Calu3 (cell line): ENCODE results near the gene CDC42SE1. TPM values are rescaled to one million over a fixed set of nuclear protein-coding genes. Genes with fewer than 3 reads are reported as not detected.

Experiments used
- BruUV-seq: library from RNA; stranded (reverse); fragments of 400-500 nt; replicated peaks from 2 replicates; lab custom pipeline; 2021; lab: Mats Ljungman, UMichigan
- CTCF ChIA-PET: fragments of 300-600 bp; sonication (Branson Sonifier 250); formaldehyde crosslinking; loops from one replicate; lab custom pipeline; 2022; ENCODE audit warnings: antibody characterized with exemption; lab: Charles Lee
- DNase-seq: peaks from one replicate; pipeline ENCODE4 v3.0.0; 2022
- H3K27ac Mint-ChIP-seq: one replicate; pipeline ENCODE4 v1.8.0; 2022; ENCODE audit warnings: mixed read lengths; ENCODE audit not compliant: unreplicated experiment
- H3K27me3 Mint-ChIP-seq: one replicate; pipeline ENCODE4 v1.8.0; 2022; ENCODE audit warnings: mixed read lengths; ENCODE audit not compliant: unreplicated experiment
- H3K36me3 Mint-ChIP-seq: one replicate; pipeline ENCODE4 v1.8.0; 2022; ENCODE audit warnings: mild to moderate bottlenecking, moderate library complexity, mixed read lengths; ENCODE audit not compliant: insufficient read depth, unreplicated experiment
- H3K4me1 Mint-ChIP-seq: one replicate; pipeline ENCODE4 v1.8.0; 2022; ENCODE audit warnings: mild to moderate bottlenecking, low read depth, mixed read lengths; ENCODE audit not compliant: unreplicated experiment
- H3K4me3 Mint-ChIP-seq: one replicate; pipeline ENCODE4 v1.8.0; 2022; ENCODE audit warnings: mild to moderate bottlenecking, low read depth, moderate library complexity, mixed read lengths; ENCODE audit not compliant: unreplicated experiment
- H3K9me3 Mint-ChIP-seq: one replicate; pipeline ENCODE4 v1.8.0; 2022; ENCODE audit warnings: low read depth, mixed read lengths; ENCODE audit not compliant: unreplicated experiment
- intact Hi-C: fragments of 100-400 bp; cut with micrococcal nuclease; formaldehyde crosslinking; loops from one replicate; pipeline ENCODE4 v1.10.0; 2022; ENCODE audit not compliant: unreplicated experiment
- total RNA-seq: library from RNA; stranded (reverse); gene quantifications from 2 replicates; pipeline ENCODE4 v1.2.3, GENCODE V29; 2022
- TF ChIP-seq, protein P1 (sequence below): fragments of 200-600 bp; IDR thresholded peaks from one replicate; pipeline ENCODE4 v1.8.0; 2022; ENCODE audit warnings: antibody characterized with exemption; ENCODE audit not compliant: unreplicated experiment

The CDC42SE1 gene
- total RNA-seq, 1 experiment from 2014 or later: 110 TPM

DNA sequence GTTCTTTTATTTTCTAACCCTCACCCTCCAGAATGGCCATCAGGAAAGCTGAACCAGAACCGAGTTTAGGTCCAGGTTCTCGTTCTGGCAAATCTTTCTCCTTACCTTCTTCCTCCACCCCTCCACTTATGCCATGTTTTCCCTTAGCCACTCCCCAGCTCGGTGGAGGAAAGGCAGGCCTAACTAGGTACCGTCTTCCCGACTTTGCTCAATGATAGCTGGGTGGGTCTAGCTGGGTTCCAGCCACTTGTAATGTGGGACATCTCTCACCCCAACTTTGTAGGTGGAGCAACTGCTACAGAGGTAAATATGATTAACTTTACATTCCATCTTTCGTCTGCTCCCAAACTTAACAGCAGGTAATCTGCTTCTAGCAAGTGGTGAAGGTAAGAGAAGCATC is 22.4 kb downstream of the CDC42SE1 start:
- H3K27me3 Mint-ChIP-seq: no peaks in the 10 kb centered on the region
- CTCF ChIA-PET: interaction anchor here (0.6 to 1.5 kb wide), 2 partner anchors 9 to 11 kb away, joined by 5 to 8 read pairs; partner anchors contain the start of gene C1orf56
- peaks cover 6% of the 10 kb centered on the region for H3K36me3 Mint-ChIP-seq
- TF ChIP-seq, protein P1, sequence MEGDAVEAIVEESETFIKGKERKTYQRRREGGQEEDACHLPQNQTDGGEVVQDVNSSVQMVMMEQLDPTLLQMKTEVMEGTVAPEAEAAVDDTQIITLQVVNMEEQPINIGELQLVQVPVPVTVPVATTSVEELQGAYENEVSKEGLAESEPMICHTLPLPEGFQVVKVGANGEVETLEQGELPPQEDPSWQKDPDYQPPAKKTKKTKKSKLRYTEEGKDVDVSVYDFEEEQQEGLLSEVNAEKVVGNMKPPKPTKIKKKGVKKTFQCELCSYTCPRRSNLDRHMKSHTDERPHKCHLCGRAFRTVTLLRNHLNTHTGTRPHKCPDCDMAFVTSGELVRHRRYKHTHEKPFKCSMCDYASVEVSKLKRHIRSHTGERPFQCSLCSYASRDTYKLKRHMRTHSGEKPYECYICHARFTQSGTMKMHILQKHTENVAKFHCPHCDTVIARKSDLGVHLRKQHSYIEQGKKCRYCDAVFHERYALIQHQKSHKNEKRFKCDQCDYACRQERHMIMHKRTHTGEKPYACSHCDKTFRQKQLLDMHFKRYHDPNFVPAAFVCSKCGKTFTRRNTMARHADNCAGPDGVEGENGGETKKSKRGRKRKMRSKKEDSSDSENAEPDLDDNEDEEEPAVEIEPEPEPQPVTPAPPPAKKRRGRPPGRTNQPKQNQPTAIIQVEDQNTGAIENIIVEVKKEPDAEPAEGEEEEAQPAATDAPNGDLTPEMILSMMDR: no peak
- H3K9me3 Mint-ChIP-seq: no peaks in the 10 kb centered on the region
- H3K27ac Mint-ChIP-seq: no peak overlapping the region
- peaks cover 9% of the 10 kb centered on the region for H3K4me1 Mint-ChIP-seq
- no TSS peak for BruUV-seq
- intact Hi-C loops: no loop called here
- no peak for DNase-seq
- no peak overlapping the region for H3K4me3 Mint-ChIP-seq

DNA sequence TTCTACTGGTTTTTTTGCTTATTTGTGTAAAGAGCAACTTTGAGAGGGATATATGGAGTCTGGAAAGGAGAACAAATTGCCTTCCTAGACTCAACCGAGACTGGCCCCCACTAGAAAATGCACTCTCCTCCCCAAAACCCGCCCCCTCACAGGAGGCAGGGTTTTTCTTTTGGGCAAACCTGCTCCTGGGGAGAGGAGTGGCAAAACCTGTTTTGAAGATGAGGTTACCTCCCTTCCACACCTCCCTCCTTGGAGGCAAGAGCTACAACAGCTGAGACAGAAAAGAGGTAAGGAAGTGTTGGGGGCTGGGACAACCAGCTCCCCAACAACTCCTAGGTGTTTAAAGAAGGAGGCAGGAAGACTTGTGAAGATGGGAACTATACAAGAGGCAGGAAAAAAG is 23.1 kb downstream of the CDC42SE1 start, which contains the start of gene BNIPL:
Gene BNIPL (plus strand): TSS at position 231 of the 400 bp plus-strand sequence. CDS start 140 bp downstream, at position 371.
- CTCF ChIA-PET: no interaction called here
- intact Hi-C loops: no loop called here
- DNase-seq: no peak
- no peak within 1 kb of the TSS for H3K4me3 Mint-ChIP-seq
- TF ChIP-seq, protein P1: no peak
- H3K27ac Mint-ChIP-seq: no peak within 1 kb of the TSS
- peaks cover 6% of the 10 kb centered on the region for H3K36me3 Mint-ChIP-seq
- peaks cover 9% of the 10 kb centered on the region for H3K4me1 Mint-ChIP-seq
- H3K9me3 Mint-ChIP-seq: no peaks in the 10 kb centered on the region
- no peaks in the 10 kb centered on the region for H3K27me3 Mint-ChIP-seq
- BruUV-seq: no TSS peak

DNA sequence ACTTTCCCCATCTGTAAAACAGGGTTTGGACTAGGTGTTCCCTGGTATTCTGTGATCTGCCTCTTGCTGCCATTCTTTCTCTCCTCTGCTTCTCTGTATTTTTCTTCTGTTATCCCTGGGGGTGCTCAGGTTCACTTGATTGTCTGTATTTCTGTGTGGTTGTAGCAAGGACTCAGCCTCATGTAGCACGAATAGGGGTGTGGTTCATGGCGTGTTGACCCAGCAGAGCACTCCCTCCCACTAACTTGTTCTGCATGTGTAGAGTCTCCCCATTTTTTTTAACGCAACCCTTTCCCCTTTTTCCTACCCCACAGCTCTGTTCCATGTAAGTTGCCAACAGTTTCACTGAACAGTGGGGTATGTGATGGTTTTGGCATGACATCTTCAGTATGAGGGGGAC is 24.3 kb downstream of the CDC42SE1 start:
- H3K36me3 Mint-ChIP-seq: peaks cover 10% of the 10 kb centered on the region
- H3K27me3 Mint-ChIP-seq: no peaks in the 10 kb centered on the region
- TF ChIP-seq, protein P1: no peak
- CTCF ChIA-PET: interaction anchor here (1.1 kb wide), 1 partner anchor 29 kb away, joined by 3 read pairs; the partner anchor contains the start of gene MINDY1
- no peak for DNase-seq
- H3K27ac Mint-ChIP-seq: no peak overlapping the region
- BruUV-seq: no TSS peak
- no peaks in the 10 kb centered on the region for H3K9me3 Mint-ChIP-seq
- peaks cover 9% of the 10 kb centered on the region for H3K4me1 Mint-ChIP-seq
- no peak overlapping the region for H3K4me3 Mint-ChIP-seq
- intact Hi-C loops: no loop called here

DNA sequence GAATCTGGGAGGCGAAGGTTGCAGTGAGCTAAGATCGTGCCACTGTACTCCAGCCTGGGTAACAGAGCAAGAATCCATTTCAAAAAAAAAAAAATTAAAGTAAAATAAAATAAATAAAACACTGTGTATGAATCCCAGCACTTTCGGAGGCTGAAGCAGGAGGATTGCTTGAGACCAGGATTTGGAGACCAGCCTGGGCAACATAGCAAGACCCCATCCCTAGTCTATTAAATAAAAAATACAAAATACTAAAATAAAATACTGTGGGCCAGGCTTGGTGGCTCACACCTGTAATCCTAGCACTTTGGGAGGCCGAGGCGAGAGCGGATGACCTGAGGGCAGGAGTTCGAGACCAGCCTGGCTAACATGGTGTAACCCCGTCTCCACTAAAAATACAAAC is 27.3 kb downstream of the CDC42SE1 start:
- TF ChIP-seq, protein P1: no peak
- intact Hi-C loops: no loop called here
- H3K9me3 Mint-ChIP-seq: no peaks in the 10 kb centered on the region
- BruUV-seq: no TSS peak
- H3K27ac Mint-ChIP-seq: no peak overlapping the region
- DNase-seq: no peak
- H3K36me3 Mint-ChIP-seq: peaks cover 10% of the 10 kb centered on the region
- no peak overlapping the region for H3K4me3 Mint-ChIP-seq
- H3K27me3 Mint-ChIP-seq: no peaks in the 10 kb centered on the region
- H3K4me1 Mint-ChIP-seq: peaks cover 9% of the 10 kb centered on the region
- CTCF ChIA-PET: interaction anchor here (0.6 kb wide), 1 partner anchor 9 kb away, joined by 3 read pairs; no protein-coding TSS in a partner anchor
